NCI-H1048 (cell line): ENCODE measurements around the gene GPAM.
A peak's percentile ranks its signal among the peaks of the same experiment; 100 is the strongest.
"Not testable (repeated sequence)": the region's sequence is repeated elsewhere in the genome, so short reads cannot be mapped to it uniquely, and the experiment has no call there.

Experiments
- DNase-seq: peaks from one replicate; lab custom pipeline; 2025; lab: John Stamatoyannopoulos, UW

Gene GPAM, protein sequence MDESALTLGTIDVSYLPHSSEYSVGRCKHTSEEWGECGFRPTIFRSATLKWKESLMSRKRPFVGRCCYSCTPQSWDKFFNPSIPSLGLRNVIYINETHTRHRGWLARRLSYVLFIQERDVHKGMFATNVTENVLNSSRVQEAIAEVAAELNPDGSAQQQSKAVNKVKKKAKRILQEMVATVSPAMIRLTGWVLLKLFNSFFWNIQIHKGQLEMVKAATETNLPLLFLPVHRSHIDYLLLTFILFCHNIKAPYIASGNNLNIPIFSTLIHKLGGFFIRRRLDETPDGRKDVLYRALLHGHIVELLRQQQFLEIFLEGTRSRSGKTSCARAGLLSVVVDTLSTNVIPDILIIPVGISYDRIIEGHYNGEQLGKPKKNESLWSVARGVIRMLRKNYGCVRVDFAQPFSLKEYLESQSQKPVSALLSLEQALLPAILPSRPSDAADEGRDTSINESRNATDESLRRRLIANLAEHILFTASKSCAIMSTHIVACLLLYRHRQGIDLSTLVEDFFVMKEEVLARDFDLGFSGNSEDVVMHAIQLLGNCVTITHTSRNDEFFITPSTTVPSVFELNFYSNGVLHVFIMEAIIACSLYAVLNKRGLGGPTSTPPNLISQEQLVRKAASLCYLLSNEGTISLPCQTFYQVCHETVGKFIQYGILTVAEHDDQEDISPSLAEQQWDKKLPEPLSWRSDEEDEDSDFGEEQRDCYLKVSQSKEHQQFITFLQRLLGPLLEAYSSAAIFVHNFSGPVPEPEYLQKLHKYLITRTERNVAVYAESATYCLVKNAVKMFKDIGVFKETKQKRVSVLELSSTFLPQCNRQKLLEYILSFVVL

DNA sequence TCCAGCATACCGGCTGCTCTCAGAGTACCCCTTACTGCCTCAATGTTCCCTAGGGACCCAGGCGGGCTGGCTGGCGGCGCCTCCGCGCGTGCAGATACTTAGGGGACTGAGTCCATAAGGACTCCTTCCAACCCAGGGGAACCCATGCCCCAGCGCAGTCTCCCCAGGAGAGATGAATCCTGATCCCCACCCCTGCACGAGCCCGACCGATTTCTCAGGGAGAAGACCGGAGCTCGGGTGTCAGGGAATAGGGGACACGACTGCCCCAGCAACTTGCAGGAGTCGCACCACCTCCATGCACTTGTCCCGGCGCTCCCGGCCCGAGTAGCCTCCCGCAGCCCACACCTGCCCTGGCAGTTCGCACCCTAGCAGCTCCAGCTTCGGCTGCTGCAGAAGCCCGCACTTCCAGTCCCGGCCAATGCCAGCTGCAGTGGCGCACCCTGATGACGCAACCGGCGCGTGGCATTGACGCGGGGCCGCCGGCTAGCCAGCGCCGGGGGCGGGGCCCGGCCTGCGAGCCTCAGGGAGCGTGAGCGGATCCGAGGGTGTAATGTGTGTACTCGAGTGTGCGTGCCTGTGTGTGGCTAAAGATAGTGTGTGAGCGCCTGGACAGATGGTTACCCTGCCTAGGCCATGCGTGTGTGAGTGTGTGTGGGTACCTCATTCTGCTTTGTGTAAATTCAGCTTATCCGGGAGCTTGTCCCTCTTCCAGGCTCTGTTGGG, at the start of gene GPAM:
TSS of gene GPAM (minus strand) at position 437 of the 723 bp plus-strand sequence. CDS start 1,981 bp downstream, outside the sequence.
- peak; percentile 51 for DNase-seq

DNA sequence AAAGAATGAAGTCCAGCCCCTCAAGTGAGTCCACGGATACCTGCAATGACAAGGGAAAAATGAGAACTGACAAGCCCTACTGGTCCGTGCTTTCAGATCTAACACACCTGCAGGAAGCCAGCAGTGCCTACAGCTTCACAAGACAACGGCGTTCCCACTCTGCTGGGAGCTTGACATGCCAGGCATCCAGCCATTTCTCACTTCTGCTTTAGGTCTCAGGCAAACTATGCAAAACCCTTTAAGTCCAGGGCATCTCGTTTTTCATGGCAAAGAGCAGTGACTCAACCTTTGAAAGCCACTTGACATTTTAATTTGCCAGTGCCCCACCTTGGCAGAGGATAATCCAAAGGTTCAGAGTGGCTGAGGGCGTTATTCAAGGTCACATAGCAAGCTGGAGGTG, 49.1 kb upstream of the GPAM start:
- DNase-seq: no peak

DNA sequence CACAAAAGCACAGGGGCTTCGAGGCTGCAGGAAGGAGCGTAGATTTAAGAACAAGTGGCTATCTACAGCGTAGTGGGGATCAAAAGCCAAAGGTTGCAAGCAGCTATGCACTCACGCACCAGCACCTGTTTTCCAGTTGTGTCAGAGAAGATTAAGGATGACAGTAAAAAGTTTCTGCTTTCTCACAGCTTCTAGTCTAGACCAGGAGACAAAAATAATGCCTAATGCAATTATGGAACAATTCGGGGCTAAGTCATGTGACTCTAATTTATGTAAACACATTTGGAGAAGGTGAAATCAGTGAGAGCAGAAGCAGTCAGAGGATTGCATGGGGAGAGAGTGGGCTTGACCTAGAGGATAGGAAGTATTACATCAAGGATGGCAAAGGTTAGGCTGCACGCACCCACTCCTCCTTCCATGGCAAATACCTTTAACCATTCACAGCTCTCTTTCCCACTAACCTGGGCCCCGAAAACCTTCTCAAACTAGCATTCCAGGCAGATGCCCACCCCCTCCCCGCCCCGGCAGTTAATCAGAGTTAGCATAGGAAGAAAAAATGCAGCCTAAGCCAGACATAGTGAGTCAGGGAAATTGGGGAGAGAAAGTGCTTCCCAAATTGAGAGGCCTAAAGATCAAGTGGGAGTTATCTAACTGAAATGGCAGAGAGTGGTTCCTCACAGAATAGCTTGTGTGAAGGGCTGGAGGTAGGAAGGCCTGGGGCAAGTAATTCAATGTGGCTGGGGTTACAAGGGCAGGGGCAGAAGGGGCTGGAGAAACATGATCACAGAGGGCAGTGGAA, 48.2 kb upstream of the GPAM start:
- no peak for DNase-seq

GRCh38 chr10:112230325-112230988, 46.9 kb upstream of the GPAM start:
- DNase-seq: no peak

GRCh38 chr10:112229901-112230300, 46.3 kb upstream of the GPAM start:
- no peak for DNase-seq

- DNase-seq: no peak
Observed at GRCh38 chr10:112229096-112229495, 45.5 kb upstream of the GPAM start.

- DNase-seq: not testable (repeated sequence)
Observed at GRCh38 chr10:112228366-112229088, 45.0 kb upstream of the GPAM start.

DNA sequence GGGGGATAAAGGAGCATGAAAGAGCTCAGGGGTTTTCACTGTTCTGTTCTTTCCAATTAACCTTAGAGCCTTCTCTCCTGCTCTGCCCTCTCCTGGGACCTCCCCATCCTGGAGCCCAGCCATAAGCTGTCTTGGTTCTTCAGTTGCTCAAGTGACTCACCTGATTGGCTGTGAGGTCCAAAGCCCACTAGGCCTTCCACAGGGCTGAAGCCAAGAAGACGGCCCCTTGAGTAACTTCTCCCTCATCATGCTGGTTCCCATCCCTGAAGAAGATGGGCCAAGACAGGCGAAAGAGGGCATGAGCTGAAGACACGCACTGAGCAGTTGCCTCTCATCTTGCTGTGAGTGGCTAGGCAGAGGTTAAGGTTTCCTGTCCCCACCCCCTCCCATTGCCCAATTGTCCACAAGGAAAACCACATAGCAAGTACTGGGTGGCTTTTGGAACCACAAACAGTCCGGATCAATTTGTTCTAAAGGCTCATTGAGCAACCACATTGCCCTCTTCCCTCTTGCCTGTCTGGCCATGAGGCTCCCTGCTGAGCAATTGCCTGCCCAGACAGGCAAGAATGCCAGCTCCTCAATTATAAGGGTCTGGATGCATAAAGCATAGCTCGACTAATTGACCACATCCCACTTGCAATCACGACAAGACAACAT, 43.9 kb upstream of the GPAM start:
- no peak for DNase-seq

- DNase-seq: no peak
Observed at GRCh38 chr10:112226439-112227248, 43.1 kb upstream of the GPAM start.

GRCh38 chr10:112225771-112226438, 42.3 kb upstream of the GPAM start:
- DNase-seq: no peak

DNA sequence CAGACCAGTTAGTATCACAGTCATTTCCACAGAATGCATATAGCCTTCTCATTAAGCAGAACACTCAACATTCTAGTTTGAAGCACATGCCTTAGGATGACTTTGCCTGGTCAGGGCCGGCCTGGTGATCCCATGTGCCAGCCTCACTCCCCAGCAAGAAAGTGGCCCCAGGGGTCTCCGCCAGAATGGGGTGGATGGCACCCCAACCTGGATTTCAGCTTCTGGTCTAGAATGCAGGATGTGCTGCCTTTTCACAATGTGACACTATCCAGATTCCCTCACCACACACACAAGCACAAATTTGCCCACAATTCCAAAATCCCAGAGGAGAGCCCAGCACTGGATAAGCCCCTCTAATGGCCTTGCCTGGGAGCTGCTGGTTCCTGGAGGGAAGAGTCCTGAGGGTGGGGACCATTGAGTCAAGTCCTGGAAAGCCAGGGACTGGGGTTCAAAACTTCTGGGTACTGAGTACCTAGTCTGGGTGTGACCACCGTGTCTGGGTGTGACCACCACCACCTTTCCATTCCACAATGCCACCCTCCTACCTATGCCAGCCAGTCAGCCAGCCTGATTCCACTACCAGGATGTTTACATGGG, 41.5 kb upstream of the GPAM start:
- DNase-seq: no peak

DNA sequence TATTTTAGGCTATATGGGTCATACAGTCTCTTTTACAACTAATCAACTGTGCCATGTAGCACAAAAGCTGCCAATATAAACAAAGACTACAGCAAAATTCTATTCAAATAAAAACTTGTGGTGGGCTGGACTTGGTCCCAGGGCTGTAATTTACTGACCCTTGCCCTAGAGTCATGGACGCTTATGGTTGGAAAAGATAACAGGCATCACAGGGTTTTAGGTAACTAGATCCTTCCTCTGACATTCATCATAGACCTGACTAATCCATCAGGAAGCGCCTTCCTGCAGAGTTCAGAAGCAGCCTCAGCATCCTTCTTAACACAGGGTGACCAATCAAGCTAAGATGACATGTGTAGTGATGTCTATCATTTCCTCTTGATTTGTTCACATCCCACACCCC, 40.2 kb upstream of the GPAM start:
- no peak for DNase-seq

- DNase-seq: no peak
Observed at GRCh38 chr10:112222799-112223198, 39.2 kb upstream of the GPAM start.

DNA sequence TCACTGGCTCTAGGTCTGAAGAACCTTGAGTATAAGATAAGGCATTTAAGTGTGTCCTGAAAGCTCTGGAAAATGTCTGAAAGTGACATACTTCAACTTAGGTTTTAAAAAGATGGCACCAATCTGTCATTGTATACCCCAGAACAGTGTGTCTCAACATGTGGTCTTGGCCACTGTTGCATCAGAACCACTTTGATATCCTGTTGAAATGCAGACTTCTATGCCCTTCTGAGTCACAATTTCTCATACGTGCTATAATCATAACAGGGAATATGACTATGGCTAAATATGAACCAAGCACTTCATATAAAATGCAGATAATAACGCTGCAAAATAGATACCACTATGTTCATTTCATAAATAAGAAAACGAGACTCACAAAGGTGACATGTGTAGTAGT, 38.0 kb upstream of the GPAM start:
- no peak for DNase-seq

DNA sequence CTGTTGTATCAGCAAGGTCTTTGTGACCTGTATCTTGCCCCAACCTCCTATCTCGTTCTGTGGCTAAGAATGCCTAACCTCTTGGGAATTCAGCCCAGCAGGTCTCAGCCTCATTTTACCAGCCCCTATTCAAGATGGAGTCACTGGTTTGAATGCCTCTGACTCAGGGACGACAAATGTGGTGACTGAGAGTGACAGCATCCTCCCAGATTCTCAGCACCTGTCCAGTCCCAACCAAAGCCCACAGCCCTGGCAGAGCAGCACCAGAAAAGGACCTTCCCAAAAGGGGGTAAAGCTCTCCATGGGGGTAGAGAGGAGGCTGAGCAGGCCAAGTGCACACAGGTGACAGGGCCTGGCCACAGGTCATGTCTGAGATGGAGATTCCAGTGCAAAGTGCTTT, 35.4 kb upstream of the GPAM start:
- DNase-seq: no peak

DNA sequence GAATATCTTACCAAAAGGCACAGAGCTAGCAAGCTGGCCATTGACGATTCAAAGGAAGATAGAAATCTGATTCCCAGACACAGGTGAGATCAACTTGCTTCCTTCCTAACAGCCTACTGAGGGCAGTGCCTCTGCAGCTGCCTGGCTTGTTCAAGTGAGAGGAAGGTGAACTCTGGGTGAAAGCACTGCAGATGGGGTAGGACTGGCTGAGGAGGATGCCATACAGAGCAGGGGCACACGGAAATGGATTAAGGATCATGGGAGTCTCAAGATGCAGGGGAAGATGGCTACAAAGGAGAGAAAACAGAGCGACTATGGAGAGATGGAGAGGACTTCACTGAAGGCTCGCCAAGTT, 34.4 kb upstream of the GPAM start:
- no peak for DNase-seq

- DNase-seq: no peak
Observed at GRCh38 chr10:112217386-112218035, 33.9 kb upstream of the GPAM start.

- no peak for DNase-seq
Observed at GRCh38 chr10:112216966-112217365, 33.4 kb upstream of the GPAM start.
